Neural cell (in vitro differentiated cells): ENCODE measurements around the gene SULT1B1. TPM values are rescaled to one million over a fixed set of nuclear protein-coding genes. Genes with fewer than 3 reads are reported as not detected.

Experiments
- H2AFZ ChIP-seq: fragments of 200-600, 300-800 bp; sonication (generic), shearing (Covaris generic); 2 replicates; pipeline ENCODE4 v1.6.0; 2014; ENCODE audit warnings: low read depth, mild to moderate bottlenecking, antibody characterized with exemption, low read length, moderate library complexity
- H3F3A ChIP-seq: fragments of 200-600 bp; shearing (Covaris generic); 2 replicates; pipeline ENCODE4 v1.6.1; 2016; ENCODE audit warnings: mild to moderate bottlenecking, moderate library complexity, mixed read lengths, antibody characterized with exemption, low read length; ENCODE audit not compliant: insufficient read depth, poor library complexity, severe bottlenecking
- H3K27ac ChIP-seq: fragments of 200-600, 300-800 bp; sonication (generic), shearing (Covaris generic); 2 replicates; pipeline ENCODE4 v1.5.1; 2014; ENCODE audit warnings: mild to moderate bottlenecking, low read length, moderate library complexity
- H3K27me3 ChIP-seq: fragments of 300-800, 200-600 bp; sonication (generic), shearing (Covaris generic); 2 replicates; pipeline ENCODE4 v1.6.0; 2014; ENCODE audit warnings: mild to moderate bottlenecking, low read depth, low read length, moderate library complexity; ENCODE audit not compliant: insufficient read depth
- H3K36me3 ChIP-seq: fragments of 300-800, 200-600 bp; sonication (generic), shearing (Covaris generic); 2 replicates; pipeline ENCODE4 v1.5.1; 2014; ENCODE audit warnings: mild to moderate bottlenecking, antibody characterized with exemption, low read length, moderate library complexity; ENCODE audit not compliant: insufficient read depth
- H3K4me2 ChIP-seq: fragments of 300-800, 200-600 bp; sonication (generic), shearing (Covaris generic); 2 replicates; pipeline ENCODE4 v1.6.0; 2014; ENCODE audit warnings: mild to moderate bottlenecking, low read length
- H3K4me3 ChIP-seq: fragments of 300-800, 200-600 bp; sonication (generic), shearing (Covaris generic); 2 replicates; pipeline ENCODE4 v1.5.1; 2014; ENCODE audit warnings: mild to moderate bottlenecking, low read length, moderate library complexity
- H3K79me2 ChIP-seq: fragments of 200-600 bp; shearing (Covaris generic); replicated peaks from 2 replicates; pipeline ENCODE4 v1.6.0; 2014; ENCODE audit warnings: mild to moderate bottlenecking, low read length, moderate library complexity; ENCODE audit not compliant: insufficient read depth
- H3K9ac ChIP-seq: fragments of 300-800, 200-600 bp; sonication (generic), shearing (Covaris generic); 2 replicates; pipeline ENCODE4 v1.6.1; 2016; ENCODE audit warnings: mild to moderate bottlenecking, low read length, mixed read lengths
- H3K9me2 ChIP-seq: fragments of 200-600 bp; shearing (Covaris generic); 2 replicates; pipeline ENCODE4 v1.6.1; 2016; ENCODE audit warnings: mild to moderate bottlenecking, low read length, mixed read lengths; ENCODE audit not compliant: insufficient read depth
- H3K9me3 ChIP-seq: fragments of 200-600, 300-800 bp; sonication (generic), shearing (Covaris generic); 2 replicates; pipeline ENCODE4 v1.6.1; 2016; ENCODE audit warnings: mild to moderate bottlenecking, mixed run types, low read length, moderate library complexity, mixed read lengths
- H4K20me1 ChIP-seq: fragments of 200-600 bp; shearing (Covaris generic); 2 replicates; pipeline ENCODE4 v1.6.1; 2016; ENCODE audit warnings: mild to moderate bottlenecking, mixed run types; ENCODE audit not compliant: insufficient read depth
- CTCF ChIP-seq: fragments of 450-650 bp; IDR thresholded peaks from 2 replicates; pipeline ENCODE4 v1.5.1; 2014; ENCODE audit warnings: antibody characterized with exemption, mild to moderate bottlenecking, moderate library complexity; ENCODE audit not compliant: poor library complexity, severe bottlenecking
- EP300 ChIP-seq: fragments of 450-650 bp; conservative IDR thresholded peaks from 2 replicates; pipeline ENCODE4 v1.6.1; 2014; ENCODE audit warnings: antibody characterized with exemption, mild to moderate bottlenecking, moderate library complexity; ENCODE audit not compliant: poor library complexity, severe bottlenecking
- EZH2 ChIP-seq: fragments of 200-600, 300-800 bp; shearing (Covaris generic), sonication (generic); IDR thresholded peaks from 2 replicates; pipeline ENCODE4 v1.6.1; 2014; ENCODE audit warnings: antibody characterized with exemption, low read length, borderline replicate concordance, mild to moderate bottlenecking; ENCODE audit not compliant: insufficient read depth, poor library complexity, severe bottlenecking
- MXI1 ChIP-seq: fragments of 450-650 bp; conservative IDR thresholded peaks from 2 replicates; pipeline ENCODE4 v1.6.1; 2014; ENCODE audit warnings: antibody characterized with exemption, mild to moderate bottlenecking; ENCODE audit not compliant: poor library complexity, severe bottlenecking
- POLR2AphosphoS5 ChIP-seq: IDR thresholded peaks from 2 replicates; pipeline ENCODE4 v1.6.1; 2012
- RAD21 ChIP-seq: fragments of 450-650 bp; conservative IDR thresholded peaks from 2 replicates; pipeline ENCODE4 v1.6.1; 2014; ENCODE audit warnings: antibody characterized with exemption, mild to moderate bottlenecking, moderate library complexity
- REST ChIP-seq: IDR thresholded peaks from 2 replicates; pipeline ENCODE4 v1.6.1; 2012; ENCODE audit warnings: borderline replicate concordance
- SMC3 ChIP-seq: fragments of 450-650 bp; conservative IDR thresholded peaks from 2 replicates; pipeline ENCODE4 v1.6.1; 2014; ENCODE audit warnings: antibody characterized with exemption, mild to moderate bottlenecking, moderate library complexity; ENCODE audit not compliant: poor library complexity
- TAF1 ChIP-seq: IDR thresholded peaks from 2 replicates; pipeline ENCODE4 v1.6.1; 2012; ENCODE audit warnings: low read depth
- polyA plus RNA-seq: library from polyadenylated mRNA; depleted of rRNA; stranded (reverse); fragments of >200 nt; gene quantifications from 2 replicates; pipeline ENCODE4 v1.2.3, GENCODE V29; 2014

The SULT1B1 gene
- polyA plus RNA-seq, 1 donor from 2014 or later: not detected

- no peak overlapping the region for H2AFZ ChIP-seq
- H3K4me2 ChIP-seq: no peak overlapping the region
- H3K4me3 ChIP-seq: no peak overlapping the region
- no peaks in the 10 kb centered on the region for H3K27me3 ChIP-seq
- TF ChIP-seq EP300 (no peak), POLR2AphosphoS5 (no peak), RAD21 (no peak)
- no peaks in the 10 kb centered on the region for H3K9me2 ChIP-seq
- no peaks in the 10 kb centered on the region for H3K9me3 ChIP-seq
- no peaks in the 10 kb centered on the region for H3K79me2 ChIP-seq
- no peaks in the 10 kb centered on the region for H3F3A ChIP-seq
- no peak overlapping the region for H3K27ac ChIP-seq
- H3K36me3 ChIP-seq: no peaks in the 10 kb centered on the region
- no peak overlapping the region for H3K9ac ChIP-seq
- no peaks in the 10 kb centered on the region for H4K20me1 ChIP-seq
Measured at GRCh38 chr4:69731847-69732246, 28.6 kb downstream of the SULT1B1 start.

GRCh38 chr4:69731241-69731640 lies 29.2 kb downstream of the SULT1B1 start:
- no peaks in the 10 kb centered on the region for H3K79me2 ChIP-seq
- H2AFZ ChIP-seq: no peak overlapping the region
- no peaks in the 10 kb centered on the region for H3K9me3 ChIP-seq
- no peak for TF ChIP-seq TAF1
- TF ChIP-seq EP300: no peak
- no peak for TF ChIP-seq POLR2AphosphoS5
- TF ChIP-seq CTCF: no peak
- TF ChIP-seq MXI1: no peak
- TF ChIP-seq REST: no peak
- no peak for TF ChIP-seq SMC3
- TF ChIP-seq RAD21: no peak
- no peak for TF ChIP-seq EZH2
- H3K4me2 ChIP-seq: no peak overlapping the region
- no peak overlapping the region for H3K4me3 ChIP-seq
- no peaks in the 10 kb centered on the region for H4K20me1 ChIP-seq
- no peaks in the 10 kb centered on the region for H3K36me3 ChIP-seq
- no peaks in the 10 kb centered on the region for H3K9me2 ChIP-seq
- H3K9ac ChIP-seq: no peak overlapping the region
- H3F3A ChIP-seq: no peaks in the 10 kb centered on the region
- no peaks in the 10 kb centered on the region for H3K27me3 ChIP-seq
- H3K27ac ChIP-seq: no peak overlapping the region

GRCh38 chr4:69730002-69730401 lies 30.4 kb downstream of the SULT1B1 start:
- Histone ChIP-seq H3K4me3 (no peak overlapping the region), H3K27ac (no peak overlapping the region), H2AFZ (no peak overlapping the region), H3K36me3 (no peaks in the 10 kb centered on the region), H3K79me2 (no peaks in the 10 kb centered on the region), H3K9me2 (no peaks in the 10 kb centered on the region), H3F3A (no peaks in the 10 kb centered on the region), H3K9ac (no peak overlapping the region), H4K20me1 (no peaks in the 10 kb centered on the region), H3K27me3 (no peaks in the 10 kb centered on the region), H3K9me3 (no peaks in the 10 kb centered on the region), H3K4me2 (no peak overlapping the region)
- TF ChIP-seq POLR2AphosphoS5 (no peak), MXI1 (no peak), SMC3 (no peak), RAD21 (no peak), REST (no peak), CTCF (no peak), EZH2 (no peak), EP300 (no peak), TAF1 (no peak)
